Erythroblast (primary cell): ENCODE results near the gene TBC1D9B.

Experiments used
- DNase-seq, 2 experiments: peaks; one replicate each; lab custom pipeline; 2025; lab: John Stamatoyannopoulos, UW
- GATA1 ChIP-seq: IDR thresholded peaks from 2 replicates; pipeline ENCODE4 v1.6.1; 2011; ENCODE audit warnings: low read depth, mild to moderate bottlenecking, control low read depth, low read length, moderate library complexity
- POLR2A ChIP-seq: IDR thresholded peaks from 2 replicates; pipeline ENCODE4 v1.6.1; 2011; ENCODE audit warnings: mild to moderate bottlenecking, low read length

Gene TBC1D9B

GRCh38 chr5:179816796-179817469 lies 90.8 kb downstream of the TBC1D9B start:
- peak; percentile 40 to 55 for DNase-seq
- TF ChIP-seq POLR2A (no peak), GATA1 (no peak)

- no peak for DNase-seq
- TF ChIP-seq GATA1, result no peak
- no peak for TF ChIP-seq POLR2A
Measured at GRCh38 chr5:179816401-179816795, 91.3 kb downstream of the TBC1D9B start.

GRCh38 chr5:179815491-179816249 lies 92.0 kb downstream of the TBC1D9B start:
- TF ChIP-seq GATA1 (no peak), POLR2A (no peak)

GRCh38 chr5:179814090-179814489 lies 93.6 kb downstream of the TBC1D9B start:
- no peak for DNase-seq
- TF ChIP-seq GATA1, result no peak
- TF ChIP-seq POLR2A, result no peak

More at GRCh38 chr5:179815491-179816249, 92.0 kb downstream of the TBC1D9B start:
- DNase-seq, result no peak

- DNase-seq, result no peak
- no peak for TF ChIP-seq GATA1
Measured at GRCh38 chr5:179812997-179813607, 94.6 kb downstream of the TBC1D9B start.

- DNase-seq, result no peak
- TF ChIP-seq POLR2A (no peak), GATA1 (no peak)
Measured at GRCh38 chr5:179812135-179812825, 95.4 kb downstream of the TBC1D9B start.
